Mesenchymal stem cell (in vitro differentiated cells and primary cell): Measurements from ENCODE around the gene FAM78B.

Experiments
- DNase-seq: peaks from one replicate; pipeline ENCODE4 v3.0.0-alpha.2; 2013
- H2AFZ ChIP-seq: one replicate; pipeline ENCODE4 v1.6.1; 2013; ENCODE audit warnings: low read depth, mild to moderate bottlenecking, control low read depth, inconsistent platforms, low read length, moderate library complexity
- H2AK5ac ChIP-seq: 2 replicates; pipeline ENCODE4 v1.6.1; 2013; ENCODE audit warnings: low read length, moderate library complexity, mild to moderate bottlenecking, inconsistent platforms; ENCODE audit not compliant: severe bottlenecking
- H2BK120ac ChIP-seq: one replicate; pipeline ENCODE4 v1.6.1; 2013; ENCODE audit warnings: low read depth, mild to moderate bottlenecking, inconsistent platforms, low read length, moderate library complexity
- H2BK12ac ChIP-seq, 2 experiments: one replicate each; pipeline ENCODE4 v1.6.1; 2013; ENCODE audit warnings: inconsistent platforms in 2 of 2, low read length in 2 of 2, mild to moderate bottlenecking in 2 of 2, moderate library complexity in 2 of 2, control low read depth in 1 of 2
- H2BK15ac ChIP-seq: one replicate; pipeline ENCODE4 v1.6.1; 2013; ENCODE audit warnings: mild to moderate bottlenecking, low read depth, inconsistent platforms; ENCODE audit not compliant: poor library complexity, severe bottlenecking
- H2BK5ac ChIP-seq: 2 replicates; pipeline ENCODE4 v1.6.1; 2013; ENCODE audit warnings: low read depth, mild to moderate bottlenecking, low read length, control low read depth, inconsistent platforms; ENCODE audit not compliant: poor library complexity, severe bottlenecking
- H3K14ac ChIP-seq, 2 experiments: one replicate each; pipeline ENCODE4 v1.6.1; 2013; ENCODE audit warnings: inconsistent platforms in 2 of 2, low read length in 2 of 2, control low read depth in 1 of 2, mild to moderate bottlenecking in 1 of 2, moderate library complexity in 1 of 2
- H3K18ac ChIP-seq, 2 experiments: one replicate each; pipeline ENCODE4 v1.6.1; 2013; ENCODE audit warnings: inconsistent platforms in 2 of 2, low read length in 2 of 2, control low read depth in 1 of 2, low read depth in 1 of 2, mild to moderate bottlenecking in 1 of 2
- H3K23ac ChIP-seq, 2 experiments: one replicate each; pipeline ENCODE4 v1.6.1; 2013; ENCODE audit warnings: inconsistent platforms in 2 of 2, low read length in 2 of 2, mild to moderate bottlenecking in 2 of 2, moderate library complexity in 2 of 2, control low read depth in 1 of 2
- H3K27ac ChIP-seq: 2 replicates; pipeline ENCODE4 v1.5.1; 2013; ENCODE audit warnings: mild to moderate bottlenecking, moderate library complexity, low read length, control low read depth, inconsistent platforms; ENCODE audit not compliant: poor library complexity, severe bottlenecking
- H3K27me3 ChIP-seq, 2 experiments: 2 replicates each; pipeline versions ENCODE4 v1.6.1 to v1.7.0; 2013; ENCODE audit warnings: low read length in 2 of 2, mild to moderate bottlenecking in 2 of 2, moderate library complexity in 2 of 2, control low read depth in 1 of 2, inconsistent platforms in 1 of 2; ENCODE audit not compliant: control insufficient read depth in 1 of 2, insufficient read depth in 1 of 2
- H3K36me3 ChIP-seq, 2 experiments: 2 replicates each; pipeline versions ENCODE4 v1.6.1 to v1.7.0; 2013; ENCODE audit warnings: low read length in 2 of 2, control low read depth in 1 of 2, inconsistent platforms in 1 of 2, low read depth in 1 of 2, mild to moderate bottlenecking in 1 of 2; ENCODE audit not compliant: insufficient read depth in 2 of 2, control insufficient read depth in 1 of 2
- H3K4ac ChIP-seq, 2 experiments: one replicate each; pipeline ENCODE4 v1.6.1; 2013; ENCODE audit warnings: inconsistent platforms in 2 of 2, low read length in 2 of 2, mild to moderate bottlenecking in 2 of 2, moderate library complexity in 2 of 2, control low read depth in 1 of 2, low read depth in 1 of 2
- H3K4me1 ChIP-seq: 2 replicates; pipeline ENCODE4 v1.6.1; 2013; ENCODE audit warnings: low read depth, low read length, control low read depth; ENCODE audit not compliant: control insufficient read depth, insufficient read depth
- H3K4me2 ChIP-seq: 2 replicates; pipeline ENCODE4 v1.6.1; 2013; ENCODE audit warnings: low read length, mild to moderate bottlenecking, inconsistent platforms; ENCODE audit not compliant: poor library complexity, severe bottlenecking
- H3K4me3 ChIP-seq, 2 experiments: 2 replicates each; pipeline versions ENCODE4 v1.5.1 to v1.7.0; 2013; ENCODE audit warnings: low read length in 2 of 2, mild to moderate bottlenecking in 2 of 2, control low read depth in 1 of 2, low read depth in 1 of 2; ENCODE audit not compliant: insufficient read depth in 1 of 2
- H3K79me1 ChIP-seq: replicated peaks from 2 replicates; pipeline ENCODE4 v1.6.1; 2013; ENCODE audit warnings: mild to moderate bottlenecking, control low read depth, low read length, inconsistent platforms; ENCODE audit not compliant: poor library complexity, severe bottlenecking
- H3K9ac ChIP-seq: 2 replicates; pipeline ENCODE4 v1.7.0; 2013; ENCODE audit warnings: mild to moderate bottlenecking, low read length, moderate library complexity
- H3K9me3 ChIP-seq: 2 replicates; pipeline ENCODE4 v1.7.0; 2013; ENCODE audit warnings: mild to moderate bottlenecking, low read length; ENCODE audit not compliant: control insufficient read depth
- H4K8ac ChIP-seq: one replicate; pipeline ENCODE4 v1.6.1; 2013; ENCODE audit warnings: inconsistent platforms, mild to moderate bottlenecking, low read length, moderate library complexity
- H4K91ac ChIP-seq: one replicate; pipeline ENCODE4 v1.6.1; 2013; ENCODE audit warnings: mild to moderate bottlenecking, low read length, inconsistent platforms
- WGBS: methylation state at CpG from one replicate; pipeline ENCODE4 v1.1.7; 2013; ENCODE audit warnings: mixed read lengths; 5-methylcytosine and 5-hydroxymethylcytosine counted together

FAM78B gene

GRCh38 chr1:166140251-166140650, 26.6 kb downstream of the FAM78B start:
- no peak overlapping the region for H2BK15ac ChIP-seq
- H3K18ac ChIP-seq, result no peak overlapping the region
- no peaks in the 10 kb centered on the region for H3K79me1 ChIP-seq
- WGBS, result 26% methylated on average over 6 of the region's 6 CpGs
- no peak overlapping the region for H2BK5ac ChIP-seq
- H3K4me2 ChIP-seq, result no peak overlapping the region
- H2AK5ac ChIP-seq, result no peak overlapping the region
- H3K23ac ChIP-seq, result no peak overlapping the region
- no peak overlapping the region for H2BK12ac ChIP-seq
- no peak overlapping the region for H3K4me3 ChIP-seq
- H3K27ac ChIP-seq, result no peak overlapping the region
- no peaks in the 10 kb centered on the region for H3K27me3 ChIP-seq
- no peaks in the 10 kb centered on the region for H3K9me3 ChIP-seq
- no peak overlapping the region for H2BK120ac ChIP-seq
- no peaks in the 10 kb centered on the region for H3K36me3 ChIP-seq
- H3K4me1 ChIP-seq, result no peaks in the 10 kb centered on the region
- no peak overlapping the region for H4K8ac ChIP-seq
- DNase-seq, result no peak
- H4K91ac ChIP-seq, result no peak overlapping the region
- H2AFZ ChIP-seq, result no peak overlapping the region
- no peak overlapping the region for H3K4ac ChIP-seq
- H3K14ac ChIP-seq, result no peak overlapping the region
- no peak overlapping the region for H3K9ac ChIP-seq

GRCh38 chr1:166139735-166140134, 27.1 kb downstream of the FAM78B start:
- Histone ChIP-seq H3K23ac (no peak overlapping the region), H3K27ac (no peak overlapping the region), H2BK5ac (no peak overlapping the region), H4K91ac (no peak overlapping the region), H3K18ac (no peak overlapping the region), H3K9ac (no peak overlapping the region), H3K4me2 (no peak overlapping the region), H4K8ac (no peak overlapping the region), H2AFZ (no peak overlapping the region), H3K14ac (no peak overlapping the region), H2AK5ac (no peak overlapping the region), H3K4me3 (no peak overlapping the region), H3K27me3 (no peaks in the 10 kb centered on the region), H3K4me1 (no peaks in the 10 kb centered on the region), H2BK15ac (no peak overlapping the region), H3K79me1 (no peaks in the 10 kb centered on the region), H3K4ac (no peak overlapping the region), H3K36me3 (no peaks in the 10 kb centered on the region), H2BK120ac (no peak overlapping the region), H2BK12ac (no peak overlapping the region), H3K9me3 (no peaks in the 10 kb centered on the region)
- 37% methylated on average over 4 of the region's 4 CpGs for WGBS
- no peak for DNase-seq

GRCh38 chr1:166136699-166137401, 30.0 kb downstream of the FAM78B start:
- H4K91ac ChIP-seq, result no peak overlapping the region
- no peak for DNase-seq
- H3K4me1 ChIP-seq, result no peaks in the 10 kb centered on the region
- H2AK5ac ChIP-seq, result no peak overlapping the region
- H3K4ac ChIP-seq, result no peak overlapping the region
- no peak overlapping the region for H2BK5ac ChIP-seq
- no peak overlapping the region for H3K9ac ChIP-seq
- no peaks in the 10 kb centered on the region for H3K79me1 ChIP-seq
- no peaks in the 10 kb centered on the region for H3K9me3 ChIP-seq
- no peak overlapping the region for H3K23ac ChIP-seq
- H2BK120ac ChIP-seq, result no peak overlapping the region
- WGBS, result 89% methylated on average over 3 of the region's 5 CpGs
- H3K4me3 ChIP-seq, result no peak overlapping the region
- no peaks in the 10 kb centered on the region for H3K36me3 ChIP-seq
- no peak overlapping the region for H2BK15ac ChIP-seq
- no peak overlapping the region for H3K27ac ChIP-seq
- H3K14ac ChIP-seq, result no peak overlapping the region
- no peak overlapping the region for H3K4me2 ChIP-seq
- H3K27me3 ChIP-seq, result no peaks in the 10 kb centered on the region
- no peak overlapping the region for H2BK12ac ChIP-seq
- H3K18ac ChIP-seq, result no peak overlapping the region
- H4K8ac ChIP-seq, result no peak overlapping the region
- H2AFZ ChIP-seq, result no peak overlapping the region

GRCh38 chr1:166136222-166136621, 30.6 kb downstream of the FAM78B start:
- H3K14ac ChIP-seq, result no peak overlapping the region
- no peak overlapping the region for H2AFZ ChIP-seq
- H3K27ac ChIP-seq, result no peak overlapping the region
- no peak overlapping the region for H2BK120ac ChIP-seq
- H3K9me3 ChIP-seq, result no peaks in the 10 kb centered on the region
- H4K91ac ChIP-seq, result no peak overlapping the region
- H2AK5ac ChIP-seq, result no peak overlapping the region
- H3K4ac ChIP-seq, result no peak overlapping the region
- no peak overlapping the region for H4K8ac ChIP-seq
- H3K79me1 ChIP-seq, result no peaks in the 10 kb centered on the region
- no peak for DNase-seq
- 38% methylated on average over 2 of the region's 3 CpGs for WGBS
- H2BK15ac ChIP-seq, result no peak overlapping the region
- H2BK5ac ChIP-seq, result no peak overlapping the region
- no peak overlapping the region for H3K9ac ChIP-seq
- H3K4me2 ChIP-seq, result no peak overlapping the region
- no peaks in the 10 kb centered on the region for H3K27me3 ChIP-seq
- H3K4me1 ChIP-seq, result no peaks in the 10 kb centered on the region
- no peak overlapping the region for H2BK12ac ChIP-seq
- no peak overlapping the region for H3K18ac ChIP-seq
- no peaks in the 10 kb centered on the region for H3K36me3 ChIP-seq
- H3K23ac ChIP-seq, result no peak overlapping the region
- no peak overlapping the region for H3K4me3 ChIP-seq
